IMR-90 (cell line): ENCODE data around the gene RPS3A. TPM values are rescaled to one million over a fixed set of nuclear protein-coding genes. Genes with fewer than 3 reads are reported as not detected.

ENCODE experiments used
- microRNA-seq, 2 experiments: library from miRNA; stranded (forward) in 1 of 2; unstranded in 1 of 2; fragments of 10-50 nt in 1 of 2; fragments of <30 nt in 1 of 2; gene quantifications in 1 of 2; microRNA quantifications in 1 of 2; one replicate each; pipeline versions ENCODE3 to v1.1.0; 2013 to 2020; ENCODE audit not compliant: insufficient read depth in 1 of 2, insufficient read length in 1 of 2, unreplicated experiment in 1 of 2
- polyA plus RNA-seq, 3 experiments: library from polyadenylated mRNA; depleted of rRNA; stranded (reverse); fragments of >200 nt; gene quantifications; 2 replicates each; pipeline ENCODE4 v1.2.3, GENCODE V29; 2012; ENCODE audit warnings: low replicate concordance in 1 of 3
- small RNA-seq, 5 experiments: library from RNA; depleted of rRNA; stranded (forward); fragments of <200 nt; gene quantifications; one replicate each; pipeline ENCODE3, GENCODE V24; 2012
- total RNA-seq: library from RNA; depleted of rRNA; stranded (reverse); fragments of >200 nt; gene quantifications from 2 replicates; pipeline ENCODE4 v1.2.3, GENCODE V29; 2012; rRNA removed

RPS3A gene
- total and polyA plus RNA-seq, 2 of the 4 experiments (the other 2 are of a cell fraction): 1,618 to 1,729 TPM

Small RNA genes lying within 50 kb of the gene (microRNA-seq; reads per million reads assigned to microRNA genes)
- gene SNORD73A (ENCODE audit: insufficient read depth, insufficient read length) (not detected), gene SNORD73B (ENCODE audit: insufficient read depth, insufficient read length) (not detected)

Small RNA genes lying within 50 kb of the gene (small RNA-seq; reads per million reads assigned to genes)
- gene SNORD73A (0 reads per million in 5 experiments), gene SNORD73B (0 to 1.5 (median 0) reads per million in 5 experiments)

Other genes with a start within 250 kb of the RPS3A start
- gene LRBA, start 84.3 kb upstream of the RPS3A start, total RNA-seq: 48.6 and 51.6 TPM in 2 replicates
- gene LRBA, start 84.3 kb upstream of the RPS3A start, polyA plus RNA-seq (2012; rRNA removed): 8.5 and 10.2 TPM in 2 replicates
- gene PRSS48, start 177.5 kb downstream of the RPS3A start, total RNA-seq: not detected in 2 replicates
- not detected in 2 replicates for gene PRSS48, start 177.5 kb downstream of the RPS3A start, polyA plus RNA-seq (2012; rRNA removed)
- gene SH3D19, start 226.0 kb downstream of the RPS3A start, total RNA-seq: 27.2 and 29.7 TPM in 2 replicates
- 12.5 and 14.4 TPM in 2 replicates for gene SH3D19, start 226.0 kb downstream of the RPS3A start, polyA plus RNA-seq (2012; rRNA removed)